Limb (tissue), 2 donors: ENCODE data around the gene RAB11B.
"Not testable (repeated sequence)": the region's sequence is repeated elsewhere in the genome, so short reads cannot be mapped to it uniquely, and the experiment has no call there.

Experiments used
- DNase-seq, 2 donors: peaks; one replicate each; pipeline ENCODE4 v3.0.0-alpha.2; 2016; ENCODE audit errors: extremely low spot score in 2 of 2

RAB11B gene

DNA sequence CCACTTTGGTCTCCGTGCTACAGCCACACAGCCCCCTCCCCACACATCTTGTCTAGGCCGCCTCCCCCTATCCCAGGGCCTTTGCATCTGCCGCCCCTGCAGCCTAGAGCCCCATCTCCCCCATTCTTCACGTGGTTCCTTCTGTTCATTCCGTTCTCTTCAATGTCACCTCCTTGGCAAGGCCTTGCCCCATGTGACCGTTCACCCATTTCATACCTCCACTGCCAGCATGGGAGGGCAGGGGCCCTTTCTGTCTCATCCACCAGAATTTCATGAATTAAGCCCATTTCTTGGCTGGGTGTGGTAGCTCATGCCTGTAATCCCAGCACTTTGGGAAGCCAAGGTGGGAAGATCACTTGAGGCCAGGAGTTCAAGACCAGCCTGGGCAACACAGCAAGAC, 38.9 kb downstream of the RAB11B start:
- DNase-seq: no peak

DNA sequence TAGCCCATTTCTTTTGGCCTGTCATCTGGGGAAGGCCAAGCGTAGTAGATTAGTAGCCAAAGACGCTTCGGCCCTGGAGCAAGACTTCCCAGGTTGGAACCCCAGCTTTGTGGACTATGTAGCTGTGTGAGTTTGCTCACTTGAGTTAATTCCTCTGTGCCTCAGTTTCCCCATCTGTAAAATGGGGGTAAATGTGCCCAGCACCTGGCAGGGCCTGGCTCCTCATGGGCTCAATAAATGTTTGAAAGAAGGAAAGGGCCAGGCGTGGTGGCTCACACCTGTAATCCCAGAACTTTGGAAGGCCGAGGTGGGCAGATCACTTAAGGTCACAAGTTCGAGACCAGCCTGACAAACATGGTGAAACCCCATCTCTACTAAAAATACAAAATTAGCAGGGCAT, 39.7 kb downstream of the RAB11B start:
- DNase-seq: no peak

DNA sequence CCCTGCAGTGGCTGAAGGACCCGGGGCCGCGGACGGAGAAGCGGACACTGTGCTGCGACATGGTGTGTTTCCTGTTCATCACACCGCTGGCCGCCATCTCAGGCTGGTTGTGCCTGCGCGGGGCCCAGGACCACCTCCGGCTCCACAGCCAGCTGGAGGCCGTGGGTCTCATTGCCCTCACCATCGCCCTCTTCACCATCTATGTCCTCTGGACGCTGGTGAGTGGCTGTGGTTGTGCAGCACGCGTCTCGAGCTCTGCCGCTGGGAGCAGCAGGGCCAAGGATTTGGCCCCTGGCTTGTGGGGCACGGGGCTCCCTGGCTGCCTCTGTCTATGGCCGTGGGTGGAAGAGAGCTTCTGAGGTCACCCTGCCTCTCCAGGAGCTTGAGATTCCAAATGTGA, 40.5 kb downstream of the RAB11B start:
- DNase-seq: no peak

DNA sequence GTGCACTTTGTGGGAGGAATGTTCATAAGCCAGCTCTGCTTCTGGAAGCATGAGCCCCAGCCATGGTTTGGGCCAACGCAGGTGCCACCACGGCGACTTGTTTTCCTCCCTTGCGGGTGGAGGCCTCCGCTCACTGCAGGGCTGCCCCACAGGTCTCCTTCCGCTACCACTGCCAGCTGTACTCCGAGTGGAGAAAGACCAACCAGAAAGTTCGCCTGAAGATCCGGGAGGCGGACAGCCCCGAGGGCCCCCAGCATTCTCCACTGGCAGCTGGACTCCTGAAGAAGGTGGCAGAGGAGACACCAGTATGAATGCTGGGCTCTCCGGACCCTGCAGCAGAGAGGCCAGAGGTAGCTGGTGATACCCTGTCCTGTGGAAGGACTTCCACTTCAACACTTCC, 48.1 kb downstream of the RAB11B start:
- DNase-seq: no peak

DNA sequence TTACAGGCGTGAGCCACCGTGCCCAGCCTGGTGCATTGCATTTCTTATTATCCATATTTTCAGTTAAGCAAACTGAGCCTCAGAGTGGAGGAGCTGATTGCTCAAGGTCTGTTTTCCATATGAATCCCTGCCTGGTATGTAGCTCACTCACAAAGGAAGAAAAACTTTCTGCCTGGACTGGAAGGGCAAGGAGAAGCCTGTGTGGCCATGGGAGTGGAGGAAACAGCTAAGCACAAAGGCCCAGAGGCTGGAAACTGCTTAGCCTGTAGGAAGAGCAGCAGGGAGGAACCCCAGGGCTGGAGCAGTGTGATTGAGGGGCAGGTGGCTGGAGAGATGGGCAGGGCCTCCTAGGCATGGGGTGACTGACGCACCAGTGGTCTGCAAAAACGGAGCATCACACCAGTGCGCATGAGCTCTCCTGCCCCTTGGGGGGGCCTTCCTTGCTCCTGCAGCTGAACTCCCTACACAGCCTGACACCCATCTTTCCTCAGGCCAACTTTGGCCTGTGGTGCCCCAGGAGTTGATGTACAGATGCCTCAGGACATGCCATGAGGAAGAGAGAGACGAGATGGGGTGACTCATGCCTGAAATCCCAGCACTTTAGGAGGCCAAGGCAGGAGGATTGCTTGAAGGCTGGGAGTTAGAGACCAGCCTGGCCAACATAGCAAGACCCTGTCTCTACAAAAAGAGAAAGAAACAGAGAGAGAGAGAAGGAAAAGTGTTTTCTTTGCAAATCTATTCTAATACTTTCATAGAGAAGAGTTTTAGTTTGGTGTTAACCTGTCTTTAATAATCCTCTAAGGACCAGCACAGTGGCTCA, 51.8 kb downstream of the RAB11B start:
- DNase-seq: no peak

DNA sequence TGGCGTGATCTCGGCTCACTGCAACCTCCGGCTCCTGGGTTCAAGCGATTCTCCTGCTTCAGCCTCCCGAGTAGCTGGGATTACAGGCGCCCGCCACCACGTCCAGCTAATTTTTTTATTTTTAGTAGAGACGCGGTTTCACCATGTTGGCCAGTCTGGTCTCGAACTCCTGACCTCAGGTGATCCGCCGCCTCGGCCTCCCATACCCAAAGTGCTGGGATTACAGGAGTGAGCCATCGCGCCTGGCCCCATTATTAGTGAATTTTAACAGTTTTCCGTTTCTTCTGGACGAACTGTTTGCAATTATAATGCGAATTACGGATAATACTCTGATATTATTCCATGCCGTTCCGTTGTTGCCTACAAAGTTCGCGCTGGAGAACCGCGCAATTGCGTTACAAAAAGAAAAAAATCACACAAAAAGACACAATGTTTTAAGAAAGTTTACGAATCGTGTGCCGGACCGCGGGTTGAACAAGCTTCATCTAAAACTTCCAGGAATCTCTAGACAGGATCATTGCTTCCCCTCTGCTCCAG, 54.0 kb downstream of the RAB11B start:
- not testable (repeated sequence) for DNase-seq

DNA sequence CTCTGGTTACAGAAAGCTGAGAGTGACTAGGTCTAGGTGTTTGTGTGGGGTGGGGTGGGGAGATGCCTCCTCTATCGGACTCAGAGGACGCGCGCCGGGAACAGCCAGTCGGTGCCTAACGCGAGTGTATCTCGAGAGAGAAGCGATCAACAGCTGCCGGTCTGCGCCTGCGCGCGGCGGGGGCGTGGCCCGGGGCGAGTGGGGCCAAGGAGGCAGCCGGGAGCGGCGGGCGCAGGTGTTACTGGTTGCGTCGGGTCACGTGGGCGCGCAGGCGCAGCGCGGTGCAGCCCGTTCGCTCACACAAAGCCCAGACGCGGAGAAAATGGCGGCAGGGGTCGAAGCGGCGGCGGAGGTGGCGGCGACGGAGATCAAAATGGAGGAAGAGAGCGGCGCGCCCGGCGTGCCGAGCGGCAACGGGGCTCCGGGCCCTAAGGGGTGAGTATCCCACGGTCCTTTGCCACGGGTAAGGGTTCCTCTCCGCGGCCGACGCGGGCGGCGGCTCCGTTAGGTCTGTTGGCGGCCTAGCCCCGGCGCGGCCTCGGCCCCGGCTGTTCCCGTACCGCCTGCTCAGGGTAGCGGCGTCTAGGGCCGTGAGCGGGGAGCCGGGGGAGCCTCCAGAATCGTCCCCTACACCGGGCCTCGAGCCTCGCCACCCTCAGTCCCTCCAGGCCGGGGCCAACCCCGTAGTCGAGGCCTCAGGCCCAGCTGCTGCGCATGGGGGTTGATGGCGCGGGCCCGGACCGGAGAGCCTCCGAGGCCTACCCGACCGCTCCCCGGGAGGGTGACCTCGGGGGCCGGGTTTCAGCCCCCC, 54.7 kb downstream of the RAB11B start, which contains the start of gene HNRNPM:
HNRNPM (plus strand) TSS at position 299 of the 811 bp plus-strand sequence; CDS start at position 323, 24 bp downstream.
- DNase-seq: peak; percentile 97 to 100

DNA sequence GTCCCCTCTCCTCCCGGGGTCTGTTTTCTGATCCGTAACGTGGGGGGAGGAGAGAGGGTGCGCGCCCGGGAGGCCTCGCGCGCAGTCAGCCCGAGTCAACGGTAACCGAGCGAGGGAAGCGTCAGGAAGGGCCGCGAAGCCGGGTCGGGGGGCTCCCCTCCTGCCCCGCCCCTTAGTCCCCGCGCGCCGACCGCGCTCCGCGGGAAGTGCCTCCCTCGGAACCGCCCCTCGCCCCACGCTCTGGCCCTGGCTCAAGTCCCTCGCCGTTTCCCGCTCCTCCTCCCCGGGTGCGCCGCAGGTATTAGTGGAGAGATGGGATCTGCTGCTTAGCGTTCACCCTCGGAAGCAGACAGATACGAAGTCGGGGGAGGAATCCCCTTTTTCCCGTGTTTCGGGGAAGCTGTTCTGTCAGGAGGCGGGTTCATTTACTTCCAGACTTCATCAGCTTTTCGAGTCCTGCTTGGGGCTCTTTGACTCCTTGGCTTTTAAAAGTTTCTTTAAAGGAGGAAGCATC, 55.4 kb downstream of the RAB11B start:
- DNase-seq: peak in 1 of 2 donors; percentile 67

DNA sequence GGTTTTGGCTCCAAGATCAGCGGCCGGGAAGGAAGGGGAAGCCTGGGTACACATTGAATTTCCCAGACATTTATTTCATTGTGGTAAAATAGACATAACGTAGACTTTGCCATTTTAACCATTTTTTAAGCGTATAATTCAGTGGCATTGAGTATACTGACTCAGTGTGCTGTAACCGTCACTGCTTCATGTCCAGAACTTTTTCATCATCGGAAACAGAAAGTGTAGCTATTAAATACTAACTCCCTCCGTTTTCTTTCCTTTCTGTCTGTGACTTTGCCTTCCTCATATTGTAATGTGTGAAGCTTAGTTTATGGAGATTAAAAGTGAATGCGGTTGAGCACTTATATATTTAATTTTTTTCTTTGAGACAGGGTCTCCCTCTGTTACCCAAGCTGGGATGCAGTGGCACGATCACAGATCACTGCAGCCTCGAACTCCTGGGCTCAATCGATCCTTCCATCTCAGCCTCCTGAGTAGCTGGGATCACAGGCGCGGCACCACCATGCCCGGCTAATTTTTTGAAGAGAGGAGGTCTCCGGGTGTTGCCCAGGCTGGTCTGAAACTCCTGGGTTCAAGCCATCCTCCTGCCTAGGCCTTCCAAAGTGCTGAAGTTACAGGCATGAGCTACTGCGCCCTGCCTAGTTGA, 56.0 kb downstream of the RAB11B start:
- DNase-seq: no peak

DNA sequence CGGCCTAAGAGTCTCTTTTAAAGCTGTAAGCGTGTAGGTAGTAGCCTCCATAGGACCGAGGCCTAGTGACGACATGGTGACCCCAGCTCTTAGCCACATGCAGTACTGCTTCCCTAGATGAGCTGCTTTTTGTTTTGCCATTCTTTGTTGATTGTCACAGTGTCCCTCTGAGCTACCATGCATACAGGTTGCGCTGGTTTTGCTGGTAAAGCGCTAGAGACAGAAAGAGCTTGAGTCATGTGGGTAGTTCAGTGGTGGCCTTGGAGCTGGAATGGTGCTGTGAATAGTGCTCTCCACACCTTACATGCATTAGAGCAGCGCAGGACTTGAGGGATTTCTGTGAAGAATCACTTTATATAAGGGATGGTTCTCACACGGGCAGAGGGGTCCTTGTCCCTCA, 59.7 kb downstream of the RAB11B start:
- DNase-seq: no peak

DNA sequence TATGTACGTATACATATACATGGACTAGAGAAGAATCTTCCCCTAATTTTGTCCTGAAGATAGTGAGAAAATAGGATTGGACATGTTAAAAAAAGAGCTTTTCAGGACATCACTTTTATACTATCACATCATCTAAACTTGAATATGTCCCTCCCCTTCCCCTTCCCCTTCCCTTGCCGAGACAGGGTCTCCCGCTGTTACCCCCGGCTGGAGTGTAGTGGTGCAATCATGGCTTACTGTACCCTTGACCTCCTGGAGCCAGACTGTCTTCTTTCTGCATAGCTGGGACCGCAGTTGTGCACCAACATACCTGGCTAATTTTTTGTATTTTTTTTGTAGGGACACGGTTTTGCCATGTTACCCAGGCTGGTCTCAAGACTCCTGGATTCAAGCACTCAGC, 61.2 kb downstream of the RAB11B start:
- no peak for DNase-seq

DNA sequence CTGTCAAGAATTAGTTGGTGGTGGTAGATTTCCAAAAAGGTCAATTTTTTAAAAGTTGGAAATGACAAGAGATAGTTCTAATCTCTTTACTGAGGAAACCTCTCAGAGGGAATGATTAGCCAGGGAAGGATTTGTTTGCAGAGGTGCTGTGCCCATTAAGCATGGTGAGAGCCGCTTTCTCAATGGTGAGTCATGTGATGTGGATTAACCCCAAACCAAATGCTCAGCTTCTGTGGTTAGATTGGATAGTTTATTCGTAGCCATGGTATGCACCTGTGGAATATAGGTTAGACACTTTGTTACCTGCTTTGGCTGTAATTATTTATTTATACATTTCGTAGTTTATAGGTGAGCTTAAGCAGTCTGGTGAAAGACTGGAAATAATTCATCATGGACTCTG, 61.7 kb downstream of the RAB11B start:
- DNase-seq: no peak

DNA sequence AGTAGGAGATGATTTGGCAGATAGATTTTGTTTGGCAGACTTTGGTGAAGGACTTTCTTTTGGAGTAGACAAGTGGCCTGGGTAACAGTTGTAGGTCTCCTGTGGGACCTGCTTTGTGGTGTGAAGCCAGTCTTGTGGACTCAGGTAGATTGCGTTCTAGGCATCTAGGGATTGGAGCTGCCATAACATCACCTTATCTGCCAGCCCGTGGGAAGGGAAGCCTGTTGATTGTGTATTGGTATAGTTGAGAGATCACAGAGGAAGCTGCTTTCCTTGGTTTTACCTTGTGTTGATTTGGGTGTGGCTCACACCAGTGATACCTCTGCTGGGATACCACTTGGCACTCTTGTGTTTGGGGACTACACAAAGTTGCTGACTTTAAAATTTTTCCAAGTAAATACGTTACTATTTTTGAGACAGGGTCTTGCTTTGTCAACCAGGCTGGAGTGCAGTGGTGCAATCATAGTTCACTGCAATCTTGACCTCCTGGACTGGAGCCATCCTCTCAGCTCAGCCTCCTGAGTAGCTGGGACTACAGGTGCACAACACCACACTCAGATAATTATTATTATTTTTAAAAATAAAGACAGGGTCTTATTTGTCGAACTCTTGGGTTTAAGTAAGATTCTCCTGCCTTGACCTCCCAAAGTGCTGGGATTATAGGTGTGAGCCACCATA, 62.4 kb downstream of the RAB11B start:
- DNase-seq: no peak

DNA sequence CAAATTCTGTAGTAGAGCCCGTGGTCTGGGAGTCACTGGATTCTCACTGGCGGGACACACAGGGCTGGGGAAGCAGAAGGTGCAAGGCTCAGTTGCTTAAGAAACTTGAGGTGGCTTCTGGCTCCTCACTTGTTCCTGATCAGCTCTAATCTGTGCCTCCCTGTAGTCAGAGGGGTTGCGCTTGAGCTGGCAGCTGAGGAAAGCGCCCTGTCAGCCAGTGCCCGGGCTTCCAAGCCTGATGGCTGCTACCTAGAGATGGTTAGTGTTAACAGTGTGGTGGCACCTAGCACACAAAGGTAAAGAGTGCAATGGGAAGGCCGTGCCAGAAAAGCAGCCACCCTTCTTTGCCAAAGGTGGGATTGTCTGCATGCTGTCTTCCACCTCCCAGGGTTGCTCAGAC, 63.5 kb downstream of the RAB11B start:
- DNase-seq: no peak
